Epithelial cell of proximal tubule (primary cell): Measurements from ENCODE around the gene CCT5. TPM values are rescaled to one million over a fixed set of nuclear protein-coding genes. Genes with fewer than 3 reads are reported as not detected.

Source experiments
- DNase-seq: peaks from one replicate; pipeline ENCODE4 v3.0.0-alpha.2; 2011; ENCODE audit warnings: low read depth
- H3K4me3 ChIP-seq: 2 replicates; pipeline ENCODE4 v1.5.1; 2011; ENCODE audit warnings: low read depth, mild to moderate bottlenecking, low read length
- CTCF ChIP-seq: conservative IDR thresholded peaks from 2 replicates; pipeline ENCODE4 v1.5.1; 2012; ENCODE audit warnings: low read depth, mild to moderate bottlenecking, low read length
- total RNA-seq: library from RNA; depleted of rRNA; stranded (reverse); fragments of >200 nt; gene quantifications from 2 replicates; pipeline ENCODE4 v1.2.3, GENCODE V29; 2015

The CCT5 gene
- total RNA-seq, 1 donor from 2014 or later, result 610 TPM

- no peak for TF ChIP-seq CTCF
- no peak for DNase-seq
- no peak overlapping the region for H3K4me3 ChIP-seq
Measured at GRCh38 chr5:10290438-10290837, 40.4 kb downstream of the CCT5 start.

GRCh38 chr5:10291692-10292339 lies 41.7 kb downstream of the CCT5 start:
- DNase-seq, result no peak
- TF ChIP-seq CTCF, result no peak
- H3K4me3 ChIP-seq, result no peak overlapping the region

- DNase-seq, result no peak
- TF ChIP-seq CTCF, result no peak
- H3K4me3 ChIP-seq, result no peak overlapping the region
Measured at GRCh38 chr5:10293907-10294662, 44.0 kb downstream of the CCT5 start.

- TF ChIP-seq CTCF, result no peak
- DNase-seq, result no peak
- H3K4me3 ChIP-seq, result no peak overlapping the region
Measured at GRCh38 chr5:10295619-10296326, 45.7 kb downstream of the CCT5 start.

- no peak overlapping the region for H3K4me3 ChIP-seq
- no peak for TF ChIP-seq CTCF
- no peak for DNase-seq
Measured at GRCh38 chr5:10297646-10298204, 47.6 kb downstream of the CCT5 start.

GRCh38 chr5:10300246-10300645 lies 50.2 kb downstream of the CCT5 start:
- no peak overlapping the region for H3K4me3 ChIP-seq
- DNase-seq, result no peak
- no peak for TF ChIP-seq CTCF
